Activated T-cell treated with anti-CD3 and anti-CD28 coated beads for 4 hours (primary cell): ENCODE measurements around the gene SLC22A7.
"Not testable (repeated sequence)": the region's sequence is repeated elsewhere in the genome, so short reads cannot be mapped to it uniquely, and the experiment has no call there.

Source experiments
- DNase-seq: peaks from one replicate; pipeline ENCODE4 v3.0.0-alpha.2; 2020

SLC22A7 gene

DNA sequence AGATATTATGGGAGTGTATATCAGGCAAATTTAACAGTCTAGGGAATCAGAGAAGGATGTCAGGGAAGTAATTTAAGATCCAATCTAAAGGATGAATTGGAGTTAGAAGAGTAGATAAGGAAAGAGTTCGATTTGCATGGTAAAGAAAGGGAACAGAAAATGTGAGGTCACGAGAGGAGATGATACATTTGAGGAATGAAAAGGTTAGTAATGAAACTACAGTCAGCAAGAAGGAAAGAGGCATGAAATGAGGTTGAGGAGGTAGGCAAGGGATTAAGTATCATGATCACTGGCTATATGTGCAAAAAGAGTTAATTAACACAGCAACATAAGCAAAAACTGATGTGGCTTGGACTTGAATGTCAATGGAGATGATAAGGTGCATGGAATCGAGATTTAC lies 49.0 kb downstream of the SLC22A7 start:
- no peak for DNase-seq

DNA sequence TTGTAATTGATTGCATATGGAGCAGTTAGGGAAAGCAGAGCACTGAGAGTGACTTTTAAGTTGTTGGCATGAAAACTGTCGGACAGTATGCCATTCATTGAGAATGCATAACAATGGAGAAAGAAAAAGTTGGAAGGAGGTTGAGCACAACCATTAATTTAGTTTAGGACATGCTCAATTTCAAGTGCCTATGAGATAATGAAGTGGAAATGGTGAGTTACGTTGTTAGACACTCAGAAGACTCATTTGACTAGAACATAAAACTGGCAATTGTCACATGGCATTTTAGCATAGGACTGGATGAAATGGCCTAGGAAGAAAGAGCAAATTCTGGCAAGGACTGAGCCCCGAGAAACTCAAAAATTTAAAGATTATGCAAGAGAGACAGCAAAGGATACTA lies 49.4 kb downstream of the SLC22A7 start:
- no peak for DNase-seq

DNA sequence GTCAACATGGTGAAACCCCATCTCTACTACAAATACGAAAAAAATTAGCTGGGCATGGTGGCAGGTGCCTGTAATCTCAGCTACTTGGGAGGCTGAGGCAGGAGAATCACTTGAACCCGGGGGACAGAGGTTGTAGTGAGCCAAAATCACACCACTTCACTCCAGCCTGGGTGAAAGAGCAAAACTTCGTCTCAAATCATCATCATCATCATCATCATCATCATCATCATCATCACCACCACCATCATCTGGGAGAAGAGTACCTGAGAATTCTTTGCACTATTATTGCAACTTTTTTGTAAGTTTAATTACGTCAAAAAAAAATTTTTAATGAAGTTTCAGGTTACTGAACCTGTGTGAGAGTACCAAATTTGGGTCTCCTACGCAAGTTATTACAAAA lies 53.9 kb downstream of the SLC22A7 start:
- DNase-seq: not testable (repeated sequence)
